CD8-positive, alpha-beta memory T cell (primary cell): Measurements from ENCODE around the gene SNAPC2. TPM values are rescaled to one million over a fixed set of nuclear protein-coding genes. Genes with fewer than 3 reads are reported as not detected.

Experiments used
- CTCF ChIA-PET: fragments of 350-600 bp; sonication (Branson Sonifier 250); formaldehyde crosslinking; loops from one replicate; lab custom pipeline; 2021; ENCODE audit warnings: antibody characterized with exemption; lab: Charles Lee
- POLR2A ChIA-PET: fragments of 350-600 bp; sonication (Branson Sonifier 250); formaldehyde crosslinking; loops from one replicate; lab custom pipeline; 2021; ENCODE audit warnings: antibody characterized with exemption; lab: Charles Lee
- DNase-seq, 5 donors: peaks; one replicate each; pipeline versions ENCODE4 v3.0.0 to v3.0.0-alpha.2; 2020 to 2022; ENCODE audit warnings: mixed read lengths in 1 of 5
- H3K27ac ChIP-seq: one replicate; pipeline ENCODE4 v1.7.0; 2013; ENCODE audit warnings: low read depth, mild to moderate bottlenecking, low read length, moderate library complexity
- H3K27me3 ChIP-seq: 2 replicates; pipeline ENCODE4 v1.7.0; 2013; ENCODE audit warnings: low read length, mild to moderate bottlenecking; ENCODE audit not compliant: insufficient read depth, poor library complexity, severe bottlenecking
- H3K36me3 ChIP-seq: 2 replicates; pipeline ENCODE4 v1.7.0; 2013; ENCODE audit warnings: mild to moderate bottlenecking, low read length, moderate library complexity; ENCODE audit not compliant: insufficient read depth
- H3K4me1 ChIP-seq: 2 replicates; pipeline ENCODE4 v1.7.0; 2013; ENCODE audit warnings: mild to moderate bottlenecking, low read length, moderate library complexity; ENCODE audit not compliant: insufficient read depth
- H3K4me3 ChIP-seq: 2 replicates; pipeline ENCODE4 v1.7.0; 2013; ENCODE audit warnings: mild to moderate bottlenecking, low read length
- H3K9me3 ChIP-seq: 2 replicates; pipeline ENCODE4 v1.7.0; 2013; ENCODE audit warnings: mild to moderate bottlenecking, low read length
- H3K27ac Mint-ChIP-seq, 8 donors: one replicate each; pipeline ENCODE4 v1.8.0; 2020 to 2021; ENCODE audit warnings: mixed read lengths in 8 of 8, mild to moderate bottlenecking in 6 of 8, inconsistent platforms in 3 of 8, moderate library complexity in 3 of 8
- H3K27me3 Mint-ChIP-seq, 2 donors: one replicate each; pipeline ENCODE4 v1.8.0; 2020 to 2021; ENCODE audit warnings: mixed read lengths in 2 of 2, mild to moderate bottlenecking in 1 of 2, moderate library complexity in 1 of 2
- H3K36me3 Mint-ChIP-seq, 3 donors: one replicate each; pipeline ENCODE4 v1.8.0; 2020 to 2021; ENCODE audit warnings: mixed read lengths in 3 of 3, inconsistent platforms in 1 of 3, mild to moderate bottlenecking in 1 of 3
- H3K4me1 Mint-ChIP-seq, 3 donors: one replicate each; pipeline ENCODE4 v1.8.0; 2020 to 2021; ENCODE audit warnings: mixed read lengths in 3 of 3, inconsistent platforms in 1 of 3, mild to moderate bottlenecking in 1 of 3
- H3K4me3 Mint-ChIP-seq, 7 donors: one replicate each; pipeline ENCODE4 v1.8.0; 2020 to 2021; ENCODE audit warnings: mixed read lengths in 7 of 7, mild to moderate bottlenecking in 6 of 7, moderate library complexity in 4 of 7, inconsistent platforms in 2 of 7
- H3K9me3 Mint-ChIP-seq, 5 donors: one replicate each; pipeline ENCODE4 v1.8.0; 2020 to 2022; ENCODE audit warnings: mixed read lengths in 5 of 5, mild to moderate bottlenecking in 3 of 5, moderate library complexity in 2 of 5, inconsistent platforms in 1 of 5
- polyA plus RNA-seq: library from polyadenylated mRNA; unstranded; fragments of 300-500 nt; fragmentation: Illumina TruSeq; gene quantifications from one replicate; pipeline ENCODE4 v1.2.3, GENCODE V29; 2021
- total RNA-seq, 2 experiments: library from RNA; stranded (reverse); gene quantifications; one replicate each; pipeline ENCODE4 v1.2.3, GENCODE V29; 2021

SNAPC2 gene, protein sequence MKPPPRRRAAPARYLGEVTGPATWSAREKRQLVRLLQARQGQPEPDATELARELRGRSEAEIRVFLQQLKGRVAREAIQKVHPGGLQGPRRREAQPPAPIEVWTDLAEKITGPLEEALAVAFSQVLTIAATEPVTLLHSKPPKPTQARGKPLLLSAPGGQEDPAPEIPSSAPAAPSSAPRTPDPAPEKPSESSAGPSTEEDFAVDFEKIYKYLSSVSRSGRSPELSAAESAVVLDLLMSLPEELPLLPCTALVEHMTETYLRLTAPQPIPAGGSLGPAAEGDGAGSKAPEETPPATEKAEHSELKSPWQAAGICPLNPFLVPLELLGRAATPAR
- total RNA-seq (10 to 100 TPM; 17.4 to 18.2 TPM), polyA plus RNA-seq (21.9 TPM)

DNA sequence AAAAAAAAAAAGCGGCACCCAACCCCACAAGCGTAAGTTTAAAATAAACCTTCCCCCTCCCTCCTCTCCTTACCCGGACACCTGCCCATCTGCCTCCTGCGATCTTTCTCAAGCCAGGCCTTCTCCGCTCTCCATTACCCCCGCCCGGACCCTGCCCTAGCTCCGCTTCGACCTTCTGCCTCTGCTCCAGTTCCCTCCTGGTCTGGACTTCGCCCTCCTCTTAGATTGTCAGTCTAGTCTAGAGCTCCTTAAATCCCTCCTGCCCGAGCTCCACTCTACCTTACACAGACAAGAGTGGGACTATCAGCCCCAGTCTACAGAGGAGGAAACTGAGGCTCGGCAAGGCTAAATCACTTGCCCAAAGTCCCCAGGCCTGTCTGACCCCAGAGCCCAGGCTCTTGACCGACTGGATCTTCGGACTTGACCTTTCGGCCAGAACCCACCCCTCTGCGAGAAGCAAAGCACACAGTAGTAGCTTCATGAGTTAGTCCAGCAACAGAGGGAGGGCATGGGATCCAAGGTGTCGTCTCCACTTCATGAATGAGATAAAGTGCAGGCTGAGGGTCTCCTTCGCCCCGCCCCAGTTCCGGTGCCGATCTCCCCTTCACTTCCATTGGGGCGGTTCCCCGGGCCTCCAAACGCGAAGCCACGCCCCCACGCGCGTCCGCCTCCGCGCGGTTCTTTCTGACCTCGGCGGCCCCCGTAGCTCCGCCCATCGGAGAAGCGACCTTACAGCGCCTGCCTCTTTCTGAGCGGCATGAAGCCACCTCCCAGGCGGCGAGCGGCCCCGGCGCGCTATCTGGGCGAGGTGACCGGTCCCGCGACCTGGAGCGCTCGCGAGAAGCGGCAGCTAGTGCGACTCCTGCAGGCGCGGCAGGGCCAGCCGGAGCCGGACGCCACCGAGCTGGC lies at the start of gene SNAPC2:
TSS of gene SNAPC2 (plus strand) at position 729 of the 909 bp plus-strand sequence. CDS start at position 758, 29 bp downstream.
- H3K4me3 Mint-ChIP-seq, result peak within 1 kb of the TSS; percentile 84 to 95 (median 86)
- no peaks in the 10 kb centered on the region for H3K36me3 ChIP-seq
- H3K36me3 Mint-ChIP-seq, result peaks cover 0 to 13% (median 0%) of the 10 kb centered on the region in 3 donors
- ChIA-PET POLR2A (interaction anchor here (0.6 to 3.0 kb wide), 10 partner anchors 8 to 575 kb away, joined by 3 to 42 read pairs (median 5); partner anchors contain the start of genes MAP2K7 and TIMM44), CTCF (interaction anchor here (1.1 to 8.3 kb wide), 11 partner anchors 8 to 1148 kb away, joined by 3 to 41 read pairs (median 3); partner anchors contain the start of genes MAP2K7 and TIMM44)
- peaks cover 26 to 63% (median 32%) of the 10 kb centered on the region in 3 donors for H3K4me1 Mint-ChIP-seq
- H3K4me3 ChIP-seq, result peak within 1 kb of the TSS; percentile 81
- no peaks in the 10 kb centered on the region for H3K9me3 ChIP-seq
- peaks cover 39% of the 10 kb centered on the region for H3K4me1 ChIP-seq
- H3K9me3 Mint-ChIP-seq, result no peaks in the 10 kb centered on the region
- peak within 1 kb of the TSS; percentile 85 to 97 (median 92) for H3K27ac Mint-ChIP-seq
- peaks cover 18% of the 10 kb centered on the region for H3K27me3 ChIP-seq
- DNase-seq, result peak; percentile 93 to 98 (median 97)
- H3K27me3 Mint-ChIP-seq, result peaks cover 25 to 29% of the 10 kb centered on the region in 2 donors
- peak within 1 kb of the TSS; percentile 68 for H3K27ac ChIP-seq

DNA sequence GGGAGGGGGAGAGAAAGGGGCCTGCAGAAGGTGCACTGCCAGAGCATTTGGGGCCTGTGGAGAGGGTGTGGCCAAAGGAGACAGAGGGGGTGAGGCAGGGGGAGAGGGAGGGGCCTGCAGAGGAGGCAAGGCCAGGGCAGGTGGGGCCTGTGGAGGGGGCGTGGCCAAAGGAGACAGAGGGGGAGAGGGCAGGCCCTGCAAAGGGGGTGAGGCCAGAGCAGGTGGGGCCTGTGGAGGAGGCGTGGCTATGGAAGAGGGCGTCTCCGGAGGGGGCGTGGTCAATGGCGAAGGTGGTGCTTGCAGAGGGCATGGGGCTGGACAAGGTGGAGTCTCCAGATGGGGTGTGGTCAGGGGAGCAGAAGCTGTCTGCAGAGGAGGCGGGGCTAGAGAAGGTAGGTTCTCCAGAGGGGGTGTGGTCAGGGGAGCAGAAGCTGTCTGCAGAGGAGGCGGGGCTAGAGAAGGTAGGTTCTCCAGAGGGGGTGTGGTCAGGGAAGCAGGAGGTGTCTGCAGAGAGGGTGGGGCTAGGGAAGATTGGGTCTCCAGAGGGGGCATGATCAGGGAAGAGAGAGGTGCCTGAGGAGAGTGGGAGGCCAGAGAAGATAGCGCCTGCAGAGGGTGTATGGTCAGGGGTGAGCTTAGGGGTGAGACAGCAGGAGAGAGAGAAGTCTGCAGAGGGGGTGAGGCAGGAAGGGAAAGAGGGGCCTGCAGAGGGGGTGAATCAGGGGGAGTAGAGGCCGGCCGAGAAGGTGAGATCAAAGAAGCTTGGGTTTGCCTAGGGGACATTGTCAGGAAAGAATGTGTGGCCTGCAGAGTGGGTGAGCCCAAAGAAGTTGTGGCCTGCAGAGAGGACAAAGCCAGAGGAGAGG lies 49.3 kb upstream of the SNAPC2 start:
- peak; percentile 23 to 75 (median 48) for DNase-seq
- Mint-ChIP-seq H3K9me3 (peaks cover 0 to 2% (median 0%) of the 10 kb centered on the region in 5 donors), H3K36me3 (no peaks in the 10 kb centered on the region), H3K4me1 (peaks cover 26 to 46% (median 28%) of the 10 kb centered on the region in 3 donors), H3K27ac (peak overlapping the region in 4 of 8 donors; percentile 16 to 73 (median 29)), H3K4me3 (peak overlapping the region; percentile 24 to 90 (median 69)), H3K27me3 (peaks cover 19 to 30% of the 10 kb centered on the region in 2 donors)
- Histone ChIP-seq H3K4me3 (no peak overlapping the region), H3K4me1 (peaks cover 31% of the 10 kb centered on the region), H3K27ac (peak overlapping the region; percentile 57), H3K36me3 (no peaks in the 10 kb centered on the region), H3K27me3 (peaks cover 24% of the 10 kb centered on the region), H3K9me3 (no peaks in the 10 kb centered on the region)
- ChIA-PET CTCF (no interaction called here), POLR2A (no interaction called here)

DNA sequence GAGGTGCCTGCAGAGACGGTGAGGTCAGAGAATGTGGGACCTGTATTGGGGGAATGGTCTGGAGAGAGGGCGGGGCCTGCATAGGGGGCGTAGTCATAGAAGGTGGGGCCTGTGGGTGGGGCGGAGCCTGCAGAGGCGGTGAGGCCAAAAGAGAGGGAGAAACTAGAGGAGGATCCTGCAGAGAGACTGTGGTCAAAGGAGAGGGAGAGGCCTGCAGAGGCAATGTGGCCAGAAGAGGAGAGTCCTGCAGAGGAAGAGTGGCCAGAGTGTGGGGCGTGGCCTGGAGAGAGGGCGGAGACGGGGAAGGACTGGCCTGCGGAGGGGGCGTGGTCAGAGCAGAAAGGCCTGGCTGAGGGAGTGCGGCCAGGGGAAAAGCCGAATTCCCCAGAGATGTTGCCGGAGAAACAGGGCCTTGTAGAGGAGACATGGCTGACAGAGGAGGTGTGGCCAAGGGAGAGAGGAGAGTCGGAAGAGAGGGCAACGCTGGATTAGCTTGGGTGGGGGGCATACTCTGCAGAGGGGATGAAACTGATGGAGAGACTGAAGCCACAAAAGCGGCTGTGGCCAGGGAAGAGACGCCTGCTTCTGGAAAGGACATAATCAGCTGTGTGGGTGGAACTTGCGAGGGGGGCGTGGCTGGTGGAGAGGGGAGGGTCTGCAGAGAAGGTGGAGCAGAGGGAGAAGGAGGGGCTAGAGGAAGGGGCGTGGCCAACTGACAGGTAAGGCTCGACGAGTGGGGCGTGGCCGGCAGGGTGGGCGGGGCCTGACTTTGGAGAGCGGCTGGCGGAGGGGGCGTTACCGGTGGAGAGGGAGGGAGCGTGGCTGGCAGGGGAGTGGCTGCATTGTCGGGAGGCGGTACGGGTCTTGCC lies 48.5 kb upstream of the SNAPC2 start:
- peaks cover 0 to 2% (median 0%) of the 10 kb centered on the region in 5 donors for H3K9me3 Mint-ChIP-seq
- H3K4me1 ChIP-seq, result peaks cover 31% of the 10 kb centered on the region
- H3K4me1 Mint-ChIP-seq, result peaks cover 26 to 46% (median 28%) of the 10 kb centered on the region in 3 donors
- no peaks in the 10 kb centered on the region for H3K36me3 ChIP-seq
- H3K36me3 Mint-ChIP-seq, result no peaks in the 10 kb centered on the region
- ChIA-PET CTCF (no interaction called here), POLR2A (no interaction called here)
- H3K4me3 Mint-ChIP-seq, result peak overlapping the region; percentile 24 to 83 (median 67)
- peak overlapping the region; percentile 57 for H3K27ac ChIP-seq
- no peaks in the 10 kb centered on the region for H3K9me3 ChIP-seq
- H3K4me3 ChIP-seq, result peak overlapping the region; percentile 39
- H3K27me3 Mint-ChIP-seq, result peaks cover 19 to 34% of the 10 kb centered on the region in 2 donors
- peak overlapping the region in 5 of 8 donors; percentile 14 to 73 (median 27) for H3K27ac Mint-ChIP-seq
- H3K27me3 ChIP-seq, result peaks cover 24% of the 10 kb centered on the region
- peak; percentile 72 to 87 (median 82) for DNase-seq

DNA sequence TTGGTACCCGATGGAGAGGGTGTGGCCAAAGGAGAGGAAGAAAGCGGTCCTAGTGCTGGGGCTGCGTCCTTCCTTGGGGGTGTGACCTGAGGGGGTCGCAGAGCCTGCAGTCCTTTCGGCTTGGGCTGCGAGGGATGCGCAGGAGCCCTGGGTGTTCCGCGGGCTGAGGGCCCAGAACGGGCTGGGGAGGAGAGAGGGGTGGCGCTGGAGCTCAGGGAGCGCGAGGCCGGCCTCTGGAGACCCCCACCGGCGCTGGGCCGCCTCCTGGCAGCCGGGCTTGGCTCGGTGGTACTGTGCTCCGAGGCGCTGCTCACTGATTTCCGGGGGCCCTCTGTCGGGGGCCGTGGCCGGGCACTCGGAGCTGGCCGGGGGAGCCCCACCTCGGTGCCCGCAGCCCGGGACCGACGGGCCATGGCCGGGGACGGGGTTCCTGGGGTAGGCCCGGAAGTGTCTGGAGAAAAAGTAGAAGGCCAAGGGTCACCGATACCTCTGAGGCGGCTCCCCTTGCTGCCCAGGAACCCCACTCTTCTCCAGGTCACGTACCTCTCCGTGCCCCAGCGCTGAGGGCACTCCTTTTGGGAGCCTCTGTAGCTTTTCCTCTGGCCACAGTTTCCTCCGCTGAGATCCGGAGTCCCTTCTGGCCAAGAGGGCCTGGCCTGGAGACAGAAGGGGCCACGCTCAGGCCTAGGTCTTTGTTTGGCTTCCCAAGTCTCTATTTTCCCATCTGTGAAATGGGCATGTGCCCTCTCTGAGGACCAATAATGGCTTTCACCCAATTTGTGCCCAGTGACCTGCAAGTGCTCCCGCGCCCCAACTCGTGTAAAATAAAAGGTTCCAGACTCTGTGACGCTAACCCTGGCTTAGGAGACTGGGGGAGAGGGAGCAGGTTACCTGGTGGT lies 47.6 kb upstream of the SNAPC2 start:
- POLR2A ChIA-PET, result no interaction called here
- peaks cover 26 to 46% (median 28%) of the 10 kb centered on the region in 3 donors for H3K4me1 Mint-ChIP-seq

DNA sequence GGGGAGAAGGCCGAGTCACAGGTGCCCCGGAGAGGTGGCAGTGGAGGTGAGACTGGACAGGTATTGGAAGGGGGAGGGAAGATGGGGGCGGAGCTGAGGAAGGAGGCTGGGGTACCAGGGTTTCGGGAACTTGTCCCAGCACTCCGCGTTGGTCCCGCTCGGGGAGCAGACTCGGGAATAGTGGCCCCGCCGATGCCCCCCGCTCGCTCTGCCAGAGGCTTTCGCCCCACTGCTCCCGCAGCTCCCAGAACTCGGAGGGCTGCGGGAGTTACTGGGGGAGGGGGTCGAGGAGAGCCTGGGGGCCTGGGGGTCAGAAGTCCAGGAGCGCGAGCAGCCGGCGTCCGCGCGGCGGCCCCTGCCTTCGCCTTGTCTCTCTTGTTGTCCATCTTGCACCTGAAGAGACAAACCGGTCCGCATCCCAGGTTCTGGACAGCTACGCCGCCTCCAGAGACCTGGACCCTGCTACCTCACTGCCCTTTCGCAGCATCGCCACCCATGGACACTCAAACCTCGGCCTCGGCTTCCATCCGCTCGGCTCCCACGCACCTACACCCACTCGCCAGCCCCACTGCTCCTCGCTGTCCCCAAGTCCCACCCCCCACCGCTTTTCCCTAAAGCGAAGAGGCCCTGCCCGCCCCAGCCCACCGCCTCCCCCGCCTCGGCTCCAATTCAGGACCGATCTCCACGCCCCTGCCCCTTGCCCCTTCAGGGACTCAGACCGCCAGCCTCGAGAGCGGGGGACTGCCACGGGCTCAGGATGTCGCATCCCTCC lies 46.6 kb upstream of the SNAPC2 start:
- Histone ChIP-seq H3K36me3 (no peaks in the 10 kb centered on the region), H3K27me3 (peaks cover 24% of the 10 kb centered on the region), H3K27ac (no peak overlapping the region), H3K4me3 (no peak overlapping the region), H3K4me1 (peaks cover 27% of the 10 kb centered on the region), H3K9me3 (no peaks in the 10 kb centered on the region)
- H3K27me3 Mint-ChIP-seq, result peaks cover 19 to 29% of the 10 kb centered on the region in 2 donors
- H3K9me3 Mint-ChIP-seq, result peaks cover 0 to 2% (median 0%) of the 10 kb centered on the region in 5 donors
- peak overlapping the region in 5 of 7 donors; percentile 60 to 85 (median 76) for H3K4me3 Mint-ChIP-seq
- ChIA-PET POLR2A (no interaction called here), CTCF (no interaction called here)
- DNase-seq, result no peak
- H3K36me3 Mint-ChIP-seq, result no peaks in the 10 kb centered on the region
- H3K4me1 Mint-ChIP-seq, result peaks cover 23 to 42% (median 23%) of the 10 kb centered on the region in 3 donors
- no peak overlapping the region for H3K27ac Mint-ChIP-seq

More for the DNA sequence above, 47.6 kb upstream of the SNAPC2 start:
- peak overlapping the region in 6 of 7 donors; percentile 32 to 69 (median 57) for H3K4me3 Mint-ChIP-seq
- Histone ChIP-seq H3K9me3 (no peaks in the 10 kb centered on the region), H3K36me3 (no peaks in the 10 kb centered on the region), H3K4me1 (peaks cover 31% of the 10 kb centered on the region), H3K27ac (no peak overlapping the region), H3K4me3 (no peak overlapping the region), H3K27me3 (peaks cover 24% of the 10 kb centered on the region)
- CTCF ChIA-PET, result no interaction called here
- no peaks in the 10 kb centered on the region for H3K36me3 Mint-ChIP-seq
- peaks cover 0 to 2% (median 0%) of the 10 kb centered on the region in 5 donors for H3K9me3 Mint-ChIP-seq
- H3K27ac Mint-ChIP-seq, result peak overlapping the region in 1 of 8 donors; percentile 16
- no peak for DNase-seq
- H3K27me3 Mint-ChIP-seq, result peaks cover 19 to 30% of the 10 kb centered on the region in 2 donors
